HG02884 (cell line): ENCODE data around the gene ACTR3.
"Not testable (repeated sequence)": the region's sequence is repeated elsewhere in the genome, so short reads cannot be mapped to it uniquely, and the experiment has no call there.

Experiments used
- ATAC-seq: cut with Tn5 transposase; IDR thresholded peaks from one replicate; pipeline ENCODE4 v1.9.1; 2021; ENCODE audit warnings: mild to moderate bottlenecking, moderate library complexity; ENCODE audit not compliant: unreplicated experiment

ACTR3 gene

DNA sequence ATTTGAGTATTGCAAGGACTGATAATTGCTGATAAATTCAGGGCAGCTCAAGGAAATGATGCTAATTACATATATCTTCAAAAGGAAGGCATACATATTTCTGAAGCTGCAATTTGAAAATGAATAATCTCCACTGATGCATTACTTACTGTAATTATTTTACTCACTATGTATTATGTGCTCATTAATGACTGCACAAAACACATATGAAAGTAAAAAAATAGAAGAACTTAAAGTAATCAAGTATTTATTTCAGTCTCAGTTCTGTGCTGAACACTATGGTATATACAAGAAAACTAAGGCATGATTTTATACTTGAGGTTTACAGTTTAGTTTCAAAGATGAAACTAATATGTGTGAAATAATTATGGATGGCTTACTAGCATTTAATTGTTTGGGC lies 9.3 kb downstream of the ACTR3 start:
- ATAC-seq = no peak

DNA sequence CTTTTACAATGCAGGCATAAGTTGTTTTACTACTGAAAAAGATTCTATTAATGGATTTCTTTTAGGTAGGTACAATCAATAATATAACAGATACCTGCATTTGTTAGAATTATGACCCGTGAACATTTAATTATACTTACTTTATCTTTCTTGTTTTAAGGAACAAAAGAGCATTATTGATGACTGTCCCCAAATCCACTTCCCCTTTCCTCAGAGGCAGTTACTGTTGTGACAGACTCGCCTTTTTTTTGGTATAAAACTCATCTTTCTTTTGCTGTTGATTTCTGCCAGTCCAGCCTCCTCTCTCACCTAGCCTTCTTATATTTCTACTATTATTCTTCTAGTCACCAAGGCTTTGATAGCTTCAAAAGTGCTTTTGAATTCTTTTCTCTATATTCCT lies 12.1 kb downstream of the ACTR3 start:
- no peak for ATAC-seq

DNA sequence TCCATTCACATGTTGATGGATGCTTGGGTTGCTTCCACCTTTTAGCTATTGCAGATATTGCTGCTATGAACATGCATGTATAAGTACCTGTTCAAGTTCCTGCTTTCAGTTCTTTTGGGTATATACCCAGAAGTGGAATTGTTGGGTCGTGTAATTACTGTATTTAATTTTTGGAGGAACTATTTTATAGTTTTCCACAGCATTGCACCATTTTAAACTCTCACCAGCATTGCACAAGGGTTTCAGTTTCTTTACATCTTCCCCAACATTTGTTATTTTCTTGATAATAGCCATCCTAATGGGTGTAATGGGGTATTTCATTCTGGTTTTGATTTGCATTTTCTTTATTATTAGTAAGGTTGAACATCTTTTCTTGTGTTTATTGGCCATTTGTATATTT lies 16.0 kb downstream of the ACTR3 start:
- no peak for ATAC-seq

DNA sequence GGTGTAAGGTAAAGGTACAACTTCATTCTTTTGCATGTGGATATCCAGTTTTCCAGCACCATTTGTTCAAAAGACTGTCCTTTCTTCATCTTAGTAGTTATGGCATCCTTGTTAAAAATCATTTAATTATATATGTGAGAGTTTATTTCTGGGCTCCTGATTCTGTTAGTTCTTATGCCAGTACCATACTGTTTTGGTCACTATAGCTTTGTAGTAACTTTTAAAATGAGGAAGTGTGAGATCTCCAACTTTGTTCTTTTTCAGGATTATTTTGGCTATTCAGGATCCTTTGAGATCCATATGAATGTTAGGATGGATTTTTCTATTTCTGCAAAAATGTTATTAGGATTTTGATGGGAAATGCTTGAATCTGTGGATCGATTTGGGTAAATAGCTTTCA lies 16.8 kb downstream of the ACTR3 start:
- no peak for ATAC-seq

DNA sequence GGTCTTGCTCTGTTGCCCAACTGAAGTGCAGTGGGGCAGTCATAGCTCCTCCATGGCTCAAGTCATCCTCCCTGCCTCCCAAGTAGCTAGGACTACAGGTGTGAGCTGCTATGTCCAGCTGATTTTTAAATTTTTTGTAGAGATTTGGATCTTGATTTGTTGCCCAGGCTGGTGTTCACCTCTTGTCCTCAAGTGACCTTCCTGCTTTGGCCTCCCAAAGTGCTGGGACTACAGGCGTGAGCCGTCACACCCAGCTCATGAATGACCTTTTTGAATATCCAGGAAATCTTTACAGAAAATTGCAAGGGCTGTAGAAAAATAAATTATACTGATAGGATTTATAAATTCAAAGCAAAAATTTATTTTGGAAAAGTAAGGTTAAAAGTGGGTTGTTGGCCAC lies 17.4 kb downstream of the ACTR3 start:
- no peak for ATAC-seq

DNA sequence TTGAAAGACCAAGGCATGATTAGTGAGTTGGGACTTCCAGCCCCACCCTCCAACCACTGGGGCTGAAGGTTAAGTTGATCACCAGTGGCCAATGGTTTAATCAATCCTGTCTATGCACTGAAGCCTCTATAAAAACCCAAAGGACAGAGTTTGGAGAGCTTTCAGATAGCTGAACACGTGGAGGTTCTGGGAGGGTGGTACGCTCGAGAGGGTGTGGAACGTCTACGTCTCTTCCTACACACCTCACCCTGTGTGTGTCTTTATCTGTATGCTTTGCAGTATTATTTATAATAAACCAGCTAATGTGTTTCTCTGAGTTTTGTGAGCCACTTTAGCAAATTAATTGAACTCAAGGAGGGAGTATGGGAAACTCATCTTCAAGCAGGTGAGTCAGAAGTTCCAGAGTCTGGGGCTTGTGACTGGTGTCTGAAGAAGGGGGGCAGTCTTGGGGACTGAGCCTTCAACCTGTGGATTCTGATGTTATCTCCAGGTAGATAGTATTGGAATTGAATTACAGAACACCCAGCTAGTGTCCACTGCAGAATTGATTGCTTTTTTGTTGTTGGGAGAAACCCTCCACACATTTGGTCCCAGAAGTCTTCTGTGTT lies 20.3 kb downstream of the ACTR3 start:
- no peak for ATAC-seq

DNA sequence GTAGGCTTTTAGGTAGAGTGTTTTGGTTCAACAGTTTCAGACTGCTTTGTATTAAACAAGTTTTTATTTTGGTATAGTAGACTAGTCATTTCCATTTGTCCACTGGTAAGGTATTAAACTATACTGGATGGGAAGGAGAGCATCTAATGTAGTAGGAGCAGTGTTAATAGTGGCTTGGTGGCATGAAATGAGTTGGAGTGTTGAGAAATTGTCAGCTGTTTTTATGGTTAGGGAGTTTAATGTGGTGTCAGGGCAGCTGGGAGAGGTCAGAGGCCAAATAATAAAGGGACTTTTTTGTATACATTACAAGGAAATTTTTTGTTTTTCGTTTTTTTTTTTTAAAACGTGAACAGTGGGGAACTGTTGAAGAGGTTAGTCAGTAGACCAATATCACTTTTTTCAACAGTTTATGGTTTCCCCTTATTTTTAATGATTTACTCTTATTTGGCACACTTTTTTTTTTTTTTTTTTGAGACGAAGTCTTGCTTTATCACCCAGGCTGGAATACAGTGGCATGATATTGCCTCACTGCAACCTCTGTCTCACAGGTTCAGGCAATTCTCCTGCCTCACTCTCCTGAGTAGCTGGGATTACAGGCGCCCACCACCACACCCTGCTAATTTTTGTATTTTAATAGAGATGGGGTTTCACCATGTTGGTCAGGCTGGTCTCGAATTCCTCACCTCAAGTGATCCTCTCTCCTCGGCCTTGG lies 21.2 kb downstream of the ACTR3 start:
- ATAC-seq = no peak

DNA sequence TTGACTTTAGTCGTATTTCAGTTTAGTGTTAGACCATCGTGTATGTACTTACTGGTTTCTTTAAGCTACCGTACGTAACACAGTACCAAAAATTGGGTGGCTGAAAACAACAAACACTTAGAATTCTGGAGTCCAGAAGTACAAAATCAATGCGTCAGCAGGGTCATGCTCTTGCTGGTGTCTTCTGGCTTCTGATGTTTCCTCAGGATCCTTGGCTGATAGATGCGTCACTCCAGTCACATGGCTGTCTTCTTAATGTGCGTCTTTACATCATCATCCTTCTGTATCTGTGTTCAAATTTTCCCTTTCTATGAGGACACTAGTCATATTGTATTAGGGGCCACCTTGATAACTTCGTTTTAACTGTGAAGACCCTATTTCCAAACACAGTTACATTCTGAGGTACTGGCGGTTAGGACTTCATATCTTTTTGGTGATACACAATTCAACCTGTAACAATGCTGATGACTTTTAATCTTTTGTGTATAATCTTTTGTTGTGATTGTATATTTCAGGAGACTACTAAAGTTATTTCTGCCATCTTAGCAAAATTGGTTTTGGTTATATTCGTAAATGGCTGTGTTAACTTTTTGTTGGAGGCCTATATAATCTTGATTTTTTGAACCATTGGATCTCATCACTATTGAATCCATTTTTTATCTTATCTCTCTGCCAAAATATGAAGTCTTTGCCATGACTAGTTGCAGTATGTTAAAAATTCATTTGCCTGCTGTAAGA lies 25.4 kb downstream of the ACTR3 start:
- ATAC-seq = no peak

DNA sequence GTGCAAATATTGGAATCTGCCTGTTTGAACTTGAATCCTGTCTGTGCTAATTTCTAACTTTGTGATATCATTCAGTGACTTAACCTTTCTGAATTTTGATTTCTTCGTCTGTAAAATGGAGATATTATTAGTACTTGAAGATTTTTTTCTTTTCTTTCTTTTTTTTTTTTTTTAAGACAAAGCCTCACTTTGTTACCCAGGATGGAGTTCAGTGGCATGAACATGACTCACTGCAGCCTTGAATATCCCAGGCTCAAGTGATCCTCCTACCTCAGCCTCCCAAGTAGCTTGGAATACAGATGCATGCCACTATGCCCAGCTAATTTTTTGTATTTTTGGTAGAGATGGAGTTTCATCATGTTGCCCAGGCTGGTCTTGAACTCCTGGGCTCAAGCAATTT lies 28.3 kb downstream of the ACTR3 start:
- no peak for ATAC-seq

DNA sequence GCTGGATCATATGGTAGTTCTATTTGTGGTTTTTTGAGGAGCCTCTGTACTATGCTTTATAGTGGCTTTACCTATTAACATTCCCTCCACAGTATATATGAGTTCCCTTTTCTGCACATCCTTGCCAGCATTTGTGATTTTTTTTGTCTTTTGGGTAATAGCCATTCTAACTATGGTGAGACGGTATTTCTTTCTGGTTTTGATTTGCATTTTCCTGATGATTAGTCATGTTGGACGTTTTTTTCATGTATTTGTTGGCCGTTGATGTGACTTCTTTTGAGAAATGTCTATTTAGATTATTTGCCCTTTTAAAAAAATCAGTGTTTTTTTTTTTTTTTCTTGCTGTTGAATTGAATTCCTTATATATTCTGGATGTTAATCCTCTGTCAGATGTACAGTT lies 31.1 kb downstream of the ACTR3 start:
- ATAC-seq = no peak

DNA sequence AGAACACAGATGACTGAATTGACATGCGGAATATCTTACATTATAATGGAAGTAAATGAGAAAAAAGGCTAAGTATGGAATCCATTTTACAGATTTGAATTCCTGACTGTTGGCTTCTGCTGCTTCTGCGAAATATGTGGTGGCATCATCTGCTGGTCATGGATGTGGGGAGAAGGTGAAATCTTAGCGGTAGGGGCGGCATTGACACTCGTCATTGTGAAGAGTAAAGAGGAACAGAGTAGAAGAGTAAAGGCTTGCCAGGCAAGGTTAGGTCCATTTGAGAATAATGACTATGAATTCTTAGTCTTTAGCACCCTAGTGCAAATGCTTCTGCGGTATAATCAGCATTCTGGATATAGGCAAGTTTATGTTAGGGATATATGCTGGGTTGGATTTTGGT lies 32.4 kb downstream of the ACTR3 start:
- ATAC-seq = no peak

DNA sequence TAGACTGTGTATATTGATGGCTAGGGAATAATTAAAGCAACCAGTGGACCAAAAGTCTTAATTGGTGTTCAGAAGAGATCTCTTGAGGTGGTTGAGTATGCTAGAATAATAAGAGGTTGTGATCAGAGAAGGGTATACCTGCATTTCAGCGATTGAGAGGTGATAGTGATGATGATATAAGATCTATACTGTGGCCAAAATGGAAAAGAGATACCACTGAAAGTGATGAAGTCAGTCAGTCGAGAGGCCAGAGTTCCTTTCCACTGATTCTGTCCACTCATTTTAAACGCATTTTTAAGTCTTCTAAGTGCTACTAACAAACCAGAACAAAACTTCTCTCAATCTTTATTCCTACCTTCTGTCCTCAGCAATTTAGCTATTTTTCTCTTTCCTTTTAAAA lies 32.9 kb downstream of the ACTR3 start:
- no peak for ATAC-seq

DNA sequence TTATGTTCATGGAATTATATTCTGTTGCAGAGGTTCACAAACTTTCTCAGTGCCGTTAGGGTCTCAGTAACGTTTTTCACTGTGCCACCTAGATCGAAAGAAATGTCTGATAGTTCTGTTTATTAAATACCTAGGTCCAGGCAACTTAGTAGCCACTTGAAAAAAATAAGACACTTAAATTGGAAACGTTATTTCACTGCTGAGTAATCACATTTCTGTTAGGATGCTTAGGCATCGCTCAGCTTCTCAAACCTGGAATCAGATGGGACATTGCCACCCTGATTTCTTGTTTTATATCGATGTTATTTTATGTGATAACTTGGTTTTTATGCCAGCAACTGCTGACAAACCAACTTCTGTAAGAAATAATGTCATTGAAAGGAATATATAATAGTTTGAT lies 36.0 kb downstream of the ACTR3 start:
- no peak for ATAC-seq

DNA sequence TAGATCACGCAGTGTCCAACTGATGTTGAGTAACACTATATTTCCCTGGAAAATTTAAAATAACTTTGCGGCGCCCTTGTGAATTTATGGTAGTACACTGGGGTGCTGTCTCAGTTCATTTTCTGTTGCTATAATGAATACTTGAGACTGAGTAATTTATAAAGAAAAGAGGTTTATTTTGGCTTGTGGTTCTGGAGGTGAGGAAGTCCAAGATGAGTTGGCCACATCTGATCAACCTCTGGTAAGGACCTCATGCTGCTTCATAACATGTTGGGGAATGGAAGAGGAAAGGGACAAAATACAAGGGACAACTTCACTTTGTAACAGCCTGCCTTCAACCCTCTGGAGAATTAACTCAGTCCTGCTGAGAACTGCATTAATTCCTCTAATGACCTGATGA lies 36.4 kb downstream of the ACTR3 start:
- no peak for ATAC-seq

DNA sequence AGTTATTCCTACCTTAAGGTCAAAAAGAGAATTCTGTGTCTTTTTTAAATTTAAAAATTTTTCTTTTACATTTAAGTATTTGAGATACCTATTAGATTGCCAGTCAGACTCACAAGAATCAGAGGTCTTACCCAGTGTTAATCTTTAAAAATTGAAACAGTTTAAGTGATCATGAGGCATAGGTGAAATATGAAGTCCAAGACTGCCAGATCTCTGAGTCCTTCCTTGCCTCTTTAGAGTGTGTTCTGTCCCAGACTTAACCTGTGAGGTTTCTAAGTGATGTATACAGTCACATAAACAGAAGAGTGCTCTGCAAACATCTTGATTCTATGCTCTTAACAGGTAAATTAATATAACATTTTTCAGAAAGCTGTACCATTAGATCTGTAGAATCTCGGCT lies 40.6 kb downstream of the ACTR3 start:
- ATAC-seq = no peak

DNA sequence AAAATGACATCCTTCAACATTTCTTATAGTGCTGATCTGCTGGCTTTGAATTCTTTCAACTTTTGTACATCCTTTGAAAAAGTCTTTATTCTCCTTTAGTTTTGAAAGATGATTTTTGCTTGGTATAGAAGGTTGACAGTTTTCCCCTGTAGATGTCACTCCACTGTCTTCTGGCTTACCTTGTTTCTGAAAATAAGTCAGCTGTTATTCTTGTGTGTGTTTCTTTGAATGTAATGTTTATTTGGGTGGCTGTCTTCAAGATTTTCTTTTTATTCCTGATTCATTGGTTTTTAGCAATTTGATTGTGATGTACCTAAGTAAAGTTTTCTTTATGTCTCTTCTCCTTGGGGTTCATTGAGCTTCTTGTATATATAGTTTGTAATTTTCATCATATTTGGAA lies 47.6 kb downstream of the ACTR3 start:
- ATAC-seq = no peak

DNA sequence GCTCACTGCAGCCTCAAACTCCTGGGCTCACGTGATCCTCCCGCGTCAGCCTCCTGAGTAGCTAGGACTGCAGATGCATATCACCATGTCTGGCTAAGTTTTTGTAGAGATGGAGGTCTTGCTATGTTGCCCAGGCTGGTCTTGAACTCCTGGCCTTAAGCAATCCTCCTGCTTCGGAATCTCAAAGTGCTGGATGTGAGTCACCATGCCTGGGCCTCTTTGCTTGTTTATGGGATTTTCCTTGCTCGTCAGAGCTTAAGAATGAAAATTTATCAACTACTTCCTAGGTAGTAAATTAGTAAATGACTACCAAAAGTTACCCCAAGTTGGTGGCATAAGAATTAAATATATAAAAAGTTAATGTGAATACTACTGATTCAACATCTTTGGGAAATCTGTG lies 51.0 kb downstream of the ACTR3 start:
- no peak for ATAC-seq

DNA sequence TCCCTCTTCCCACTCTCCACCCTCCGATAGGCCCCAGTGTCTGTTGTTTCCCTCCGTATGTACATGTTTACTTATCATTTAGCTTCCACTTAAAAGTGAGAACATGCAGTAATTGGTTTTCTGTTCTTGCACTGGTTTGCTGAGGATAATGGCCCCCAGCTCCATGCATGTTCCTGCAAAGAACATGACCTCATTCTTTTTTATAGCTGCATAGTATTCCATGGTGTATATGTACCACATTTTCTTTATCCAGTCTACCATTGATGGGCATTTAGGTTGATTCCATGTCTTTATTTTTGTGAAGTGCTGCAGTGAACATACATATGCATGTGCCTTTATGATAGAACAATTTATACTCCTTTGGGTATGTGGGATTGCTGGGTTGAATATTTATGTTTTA lies 55.9 kb downstream of the ACTR3 start:
- not testable (repeated sequence) for ATAC-seq

DNA sequence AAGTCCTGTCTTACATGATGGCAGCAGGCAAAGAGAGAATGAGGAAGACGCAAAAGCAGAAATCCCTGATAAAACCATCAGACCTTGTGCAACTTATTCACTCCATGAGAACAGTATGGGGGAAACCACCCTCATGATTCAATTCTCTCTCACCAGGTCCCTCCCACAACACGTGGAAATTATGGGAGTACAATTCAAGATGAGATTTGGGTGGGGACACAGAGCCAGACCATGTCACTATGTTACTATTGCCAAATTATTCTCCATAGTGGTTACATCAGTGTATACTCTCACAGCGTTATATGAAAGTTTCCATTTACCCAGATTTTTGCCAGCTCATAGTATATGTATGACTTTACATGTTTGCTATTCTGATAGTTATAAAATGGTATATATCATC lies 61.0 kb downstream of the ACTR3 start:
- ATAC-seq = not testable (repeated sequence)

DNA sequence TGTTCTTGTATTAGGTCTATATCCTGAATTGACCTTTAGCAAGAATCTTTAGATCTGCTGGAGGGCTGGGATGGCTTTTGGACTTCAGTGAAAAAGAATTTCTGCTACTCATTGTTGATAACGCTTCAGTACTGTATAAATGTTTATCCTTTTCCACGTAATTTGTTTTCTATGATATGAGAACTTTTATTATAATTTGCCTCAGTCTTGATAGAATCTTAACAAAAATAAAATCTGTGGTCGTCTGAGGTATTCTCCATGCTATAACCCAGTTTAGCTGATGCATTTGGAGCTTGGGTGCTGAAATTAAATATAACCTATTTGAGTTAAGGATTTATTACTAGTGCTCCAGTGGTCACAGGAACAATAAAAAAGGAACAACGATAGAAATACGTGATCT lies 71.1 kb downstream of the ACTR3 start:
- no peak for ATAC-seq

DNA sequence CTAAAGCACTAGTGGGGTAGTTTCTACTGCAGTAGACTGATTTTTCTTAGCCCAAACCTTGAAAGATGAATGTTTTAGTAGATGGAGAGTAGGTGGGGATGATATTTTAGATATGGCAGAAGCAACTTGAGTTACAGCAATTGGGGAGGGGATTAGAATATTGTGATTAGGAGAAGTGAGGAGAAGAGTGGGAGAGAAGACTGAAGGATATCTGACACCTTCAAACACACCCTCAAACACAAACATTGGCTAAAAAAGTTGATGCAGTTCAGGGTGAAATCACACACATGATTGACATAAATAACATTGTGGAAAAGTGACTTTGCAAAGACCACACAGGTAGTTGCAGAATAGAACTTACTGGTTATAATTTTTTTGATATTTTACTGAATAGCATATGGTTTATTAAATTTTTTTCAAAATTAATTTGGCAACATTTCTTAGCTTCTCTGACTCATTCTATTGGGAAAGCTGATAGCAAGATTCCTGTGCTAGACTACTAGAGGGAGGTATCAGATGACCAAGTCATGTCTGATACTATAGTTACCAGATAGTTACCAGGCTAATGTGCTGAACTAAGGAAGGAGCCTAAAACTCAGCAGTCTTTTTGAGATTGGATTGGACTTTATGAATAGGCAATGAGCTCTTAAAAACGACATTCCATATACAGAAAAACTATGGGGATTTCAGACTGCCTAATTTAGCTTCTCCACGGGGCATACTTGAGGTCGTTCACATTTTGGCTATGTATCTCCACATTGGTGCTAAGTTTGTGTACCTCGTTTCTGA lies 73.0 kb downstream of the ACTR3 start:
- ATAC-seq = no peak

DNA sequence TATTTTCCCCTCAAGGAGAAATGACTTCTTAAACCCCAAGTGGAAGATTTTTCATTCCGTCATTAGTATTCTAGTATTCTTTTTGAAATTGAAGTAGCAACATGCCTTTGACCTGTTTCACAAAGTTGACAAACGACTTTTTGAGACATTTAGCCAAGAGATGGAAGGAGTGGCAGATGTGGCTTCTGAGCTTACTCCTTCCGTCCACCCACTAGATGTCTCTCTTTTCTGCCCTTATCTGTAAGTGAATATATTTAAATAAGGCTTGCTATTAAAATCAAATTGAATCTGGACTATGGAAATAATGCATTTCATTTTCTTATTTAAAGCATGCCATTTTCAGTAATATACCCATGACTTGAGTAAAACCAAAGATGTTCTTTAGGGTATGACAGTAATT lies 74.1 kb downstream of the ACTR3 start:
- no peak for ATAC-seq
